SK-N-SH treated with all-trans-retinoic acid at 6 μM for 48 hours (cell line): ENCODE results near the gene ASCL1.

Experiments
- ATAC-seq: fragments of 200-7000 bp; cut with Tn5 transposase; 3 replicates; pipeline ENCODE4 v1.9.1; 2020; ENCODE audit warnings: mild to moderate bottlenecking, moderate library complexity
- ARNTL ChIP-seq: fragments of 450-650 bp; formaldehyde crosslinking; IDR thresholded peaks from 2 replicates; pipeline ENCODE4 v1.5.0; 2020; ENCODE audit warnings: low read depth, mild to moderate bottlenecking, moderate library complexity, borderline replicate concordance
- BACH2 ChIP-seq: fragments of 250-450 bp; sonication (Bioruptor Pico); IDR thresholded peaks from 2 replicates; pipeline ENCODE4 v1.9.0; 2021; ENCODE audit warnings: mild to moderate bottlenecking, borderline replicate concordance
- CSDC2 ChIP-seq: fragments of 250-450 bp; sonication (Bioruptor Pico); IDR thresholded peaks from 2 replicates; pipeline ENCODE4 v1.5.0; 2020; ENCODE audit warnings: mild to moderate bottlenecking, moderate library complexity
- CSRNP3 ChIP-seq: fragments of 250-450 bp; sonication (Bioruptor Pico); IDR thresholded peaks from 2 replicates; pipeline ENCODE4 v1.5.1; 2021; ENCODE audit warnings: mild to moderate bottlenecking, moderate library complexity
- GLIS3 ChIP-seq: fragments of 250-450 bp; sonication (Bioruptor Pico); IDR thresholded peaks from 2 replicates; pipeline ENCODE4 v1.5.0; 2020; ENCODE audit warnings: mild to moderate bottlenecking, moderate library complexity
- OSR1 ChIP-seq: fragments of 250-450 bp; sonication (Bioruptor Pico); IDR thresholded peaks from 2 replicates; pipeline ENCODE4 v1.8.0; 2022; ENCODE audit warnings: moderate library complexity, mild to moderate bottlenecking, inconsistent platforms
- PATZ1 ChIP-seq: fragments of 250-450 bp; sonication (Bioruptor Pico); IDR thresholded peaks from 2 replicates; pipeline ENCODE4 v1.8.0; 2020; ENCODE audit warnings: mild to moderate bottlenecking, moderate library complexity, borderline replicate concordance
- PPARA ChIP-seq: fragments of 250-450 bp; sonication (Bioruptor Pico); IDR thresholded peaks from 2 replicates; pipeline ENCODE4 v1.5.0; 2020; ENCODE audit warnings: mild to moderate bottlenecking, borderline replicate concordance
- RARB ChIP-seq: fragments of 250-450 bp; sonication (Bioruptor Pico); IDR thresholded peaks from 2 replicates; pipeline ENCODE4 v1.8.0; 2021; ENCODE audit warnings: mild to moderate bottlenecking, moderate library complexity
- SNAI2 ChIP-seq: fragments of 250-450 bp; sonication (Bioruptor Pico); IDR thresholded peaks from 2 replicates; pipeline ENCODE4 v1.5.0; 2020; ENCODE audit warnings: mild to moderate bottlenecking, moderate library complexity
- TCF4 ChIP-seq: fragments of 250-450 bp; sonication (Bioruptor Pico); IDR thresholded peaks from 2 replicates; pipeline ENCODE4 v1.8.0; 2021; ENCODE audit warnings: mild to moderate bottlenecking, moderate library complexity, borderline replicate concordance
- TOX ChIP-seq: fragments of 250-450 bp; sonication (Bioruptor Pico); IDR thresholded peaks from 2 replicates; pipeline ENCODE4 v1.8.0; 2021; ENCODE audit warnings: mild to moderate bottlenecking, moderate library complexity, borderline replicate concordance
- TSHZ2 ChIP-seq: fragments of 250-450 bp; sonication (Bioruptor Pico); IDR thresholded peaks from 2 replicates; pipeline ENCODE4 v1.5.0; 2020; ENCODE audit warnings: mild to moderate bottlenecking, moderate library complexity
- ZC3H10 ChIP-seq: fragments of 250-450 bp; sonication (Bioruptor Pico); IDR thresholded peaks from 2 replicates; pipeline ENCODE4 v1.5.1; 2021; ENCODE audit warnings: mild to moderate bottlenecking, moderate library complexity
- ZFP3 ChIP-seq: fragments of 250-450 bp; sonication (Bioruptor Pico); IDR thresholded peaks from 2 replicates; pipeline ENCODE4 v1.5.0; 2020; ENCODE audit warnings: mild to moderate bottlenecking, moderate library complexity
- ZFP30 ChIP-seq: fragments of 450-650 bp; formaldehyde crosslinking; IDR thresholded peaks from 2 replicates; pipeline ENCODE4 v1.5.0; 2022; ENCODE audit warnings: mild to moderate bottlenecking, moderate library complexity
- ZNF565 ChIP-seq: fragments of 450-650 bp; formaldehyde crosslinking; conservative IDR thresholded peaks from 2 replicates; pipeline ENCODE4 v1.5.0; 2020; ENCODE audit warnings: low read depth, mild to moderate bottlenecking, moderate library complexity
- ZNF8 ChIP-seq: fragments of 450-650 bp; formaldehyde crosslinking; IDR thresholded peaks from 2 replicates; pipeline ENCODE4 v1.5.0; 2020; ENCODE audit warnings: mild to moderate bottlenecking, moderate library complexity
- TF ChIP-seq, protein P1 (sequence below): fragments of 250-450 bp; sonication (Bioruptor Pico); IDR thresholded peaks from 2 replicates; pipeline ENCODE4 v1.8.0; 2021; ENCODE audit warnings: low read depth, mild to moderate bottlenecking, moderate library complexity, borderline replicate concordance

Gene ASCL1

GRCh38 chr12:102939059-102939458, 18.4 kb upstream of the ASCL1 start:
- TF ChIP-seq PPARA (CRISPR knock-in tag) (no peak), TSHZ2 (CRISPR knock-in tag) (no peak), RARB (CRISPR knock-in tag) (no peak), ZFP3 (CRISPR knock-in tag) (no peak), CSRNP3 (CRISPR knock-in tag) (no peak), SNAI2 (CRISPR knock-in tag) (no peak), TCF4 (CRISPR knock-in tag) (no peak), TOX (no peak), PATZ1 (CRISPR knock-in tag) (no peak), ZNF8 (CRISPR knock-in tag) (no peak)
- TF ChIP-seq, protein P1, sequence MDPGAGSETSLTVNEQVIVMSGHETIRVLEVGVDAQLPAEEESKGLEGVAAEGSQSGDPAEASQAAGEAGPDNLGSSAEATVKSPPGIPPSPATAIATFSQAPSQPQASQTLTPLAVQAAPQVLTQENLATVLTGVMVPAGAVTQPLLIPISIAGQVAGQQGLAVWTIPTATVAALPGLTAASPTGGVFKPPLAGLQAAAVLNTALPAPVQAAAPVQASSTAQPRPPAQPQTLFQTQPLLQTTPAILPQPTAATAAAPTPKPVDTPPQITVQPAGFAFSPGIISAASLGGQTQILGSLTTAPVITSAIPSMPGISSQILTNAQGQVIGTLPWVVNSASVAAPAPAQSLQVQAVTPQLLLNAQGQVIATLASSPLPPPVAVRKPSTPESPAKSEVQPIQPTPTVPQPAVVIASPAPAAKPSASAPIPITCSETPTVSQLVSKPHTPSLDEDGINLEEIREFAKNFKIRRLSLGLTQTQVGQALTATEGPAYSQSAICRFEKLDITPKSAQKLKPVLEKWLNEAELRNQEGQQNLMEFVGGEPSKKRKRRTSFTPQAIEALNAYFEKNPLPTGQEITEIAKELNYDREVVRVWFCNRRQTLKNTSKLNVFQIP (CRISPR knock-in tag) = no peak
- ATAC-seq = no peak

DNA sequence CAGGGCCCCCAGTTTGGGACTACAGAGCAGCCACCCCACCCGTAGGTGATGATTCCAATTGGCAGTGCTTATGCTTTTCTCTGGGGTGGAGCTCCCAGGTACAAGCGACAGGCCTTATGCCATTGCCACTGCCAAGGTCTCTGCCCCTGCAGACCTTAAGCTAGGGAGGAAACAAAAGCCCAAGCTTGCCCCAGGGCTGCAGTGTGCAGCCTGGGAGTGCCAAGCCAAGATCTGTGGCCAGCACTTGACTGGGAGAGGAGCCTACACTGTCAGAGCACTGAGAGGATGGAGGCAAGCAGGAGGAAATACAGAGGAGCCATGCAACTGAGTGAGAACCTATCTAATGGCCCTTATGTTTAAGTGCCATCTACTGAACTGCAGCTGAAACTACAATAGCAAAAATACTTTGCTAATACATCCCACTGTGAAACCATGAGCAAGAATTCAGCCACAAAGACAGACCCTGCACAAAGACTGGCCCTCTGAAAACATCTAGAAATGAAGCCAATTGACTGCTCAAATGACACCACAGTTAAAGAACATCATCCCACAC, 17.7 kb upstream of the ASCL1 start:
- ATAC-seq = no peak
- TF ChIP-seq TCF4 (CRISPR knock-in tag) (no peak), ZFP3 (CRISPR knock-in tag) (no peak), ARNTL (CRISPR knock-in tag) (no peak), GLIS3 (CRISPR knock-in tag) (no peak), ZNF8 (CRISPR knock-in tag) (no peak), ZFP30 (CRISPR knock-in tag) (no peak), RARB (CRISPR knock-in tag) (no peak), BACH2 (CRISPR knock-in tag) (no peak), PATZ1 (CRISPR knock-in tag) (no peak)
- TF ChIP-seq, all 23 proteins: peak for 0

DNA sequence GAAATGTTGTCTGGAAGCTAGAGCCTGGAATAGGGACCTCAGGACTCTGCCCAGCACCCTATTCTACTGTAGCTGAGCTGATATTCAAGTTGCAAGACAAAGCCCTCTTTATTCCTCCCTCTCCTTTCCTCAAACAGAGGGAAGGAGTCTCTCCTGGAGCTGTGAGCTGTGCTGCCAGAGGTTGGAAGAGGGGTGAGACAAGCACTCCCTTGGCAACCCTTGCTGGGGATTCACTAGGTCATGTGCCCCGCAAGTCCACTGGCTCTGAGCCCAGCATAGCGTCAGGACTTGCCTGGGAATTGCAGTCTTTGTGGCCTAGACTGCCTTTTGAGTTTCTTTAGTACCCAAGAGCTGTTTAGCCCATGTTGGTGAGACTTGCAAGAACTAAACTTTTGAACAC, 11.4 kb upstream of the ASCL1 start:
- no peak for ATAC-seq
- TF ChIP-seq TSHZ2 (CRISPR knock-in tag) (no peak), TCF4 (CRISPR knock-in tag) (no peak), OSR1 (CRISPR knock-in tag) (no peak), CSDC2 (CRISPR knock-in tag) (no peak), PATZ1 (CRISPR knock-in tag) (no peak), CSRNP3 (CRISPR knock-in tag) (no peak), ZNF565 (CRISPR knock-in tag) (no peak), SNAI2 (CRISPR knock-in tag) (no peak), BACH2 (CRISPR knock-in tag) (no peak), ZFP3 (CRISPR knock-in tag) (no peak), ZC3H10 (CRISPR knock-in tag) (no peak), TOX (no peak), ZNF8 (CRISPR knock-in tag) (no peak), PPARA (CRISPR knock-in tag) (no peak)
